Esophagus mucosa (tissue), 1 donor: ENCODE results near the gene KIRREL2. TPM values are rescaled to one million over a fixed set of nuclear protein-coding genes. Genes with fewer than 3 reads are reported as not detected.
"Not testable (repeated sequence)": the region's sequence is repeated elsewhere in the genome, so short reads cannot be mapped to it uniquely, and the experiment has no call there.

Source experiments
- ATAC-seq: fragments of 200-7000 bp; cut with Tn5 transposase; one replicate; pipeline ENCODE4 v1.9.1; 2020
- total RNA-seq: library from RNA; stranded (reverse); gene quantifications from one replicate; pipeline ENCODE4 v1.2.4, GENCODE V29; 2023
- donor health status: DM: yes; HTN: yes; CAD: no.

The KIRREL2 gene
- total RNA-seq, 1 donor from 2014 or later = 0.24 TPM

DNA sequence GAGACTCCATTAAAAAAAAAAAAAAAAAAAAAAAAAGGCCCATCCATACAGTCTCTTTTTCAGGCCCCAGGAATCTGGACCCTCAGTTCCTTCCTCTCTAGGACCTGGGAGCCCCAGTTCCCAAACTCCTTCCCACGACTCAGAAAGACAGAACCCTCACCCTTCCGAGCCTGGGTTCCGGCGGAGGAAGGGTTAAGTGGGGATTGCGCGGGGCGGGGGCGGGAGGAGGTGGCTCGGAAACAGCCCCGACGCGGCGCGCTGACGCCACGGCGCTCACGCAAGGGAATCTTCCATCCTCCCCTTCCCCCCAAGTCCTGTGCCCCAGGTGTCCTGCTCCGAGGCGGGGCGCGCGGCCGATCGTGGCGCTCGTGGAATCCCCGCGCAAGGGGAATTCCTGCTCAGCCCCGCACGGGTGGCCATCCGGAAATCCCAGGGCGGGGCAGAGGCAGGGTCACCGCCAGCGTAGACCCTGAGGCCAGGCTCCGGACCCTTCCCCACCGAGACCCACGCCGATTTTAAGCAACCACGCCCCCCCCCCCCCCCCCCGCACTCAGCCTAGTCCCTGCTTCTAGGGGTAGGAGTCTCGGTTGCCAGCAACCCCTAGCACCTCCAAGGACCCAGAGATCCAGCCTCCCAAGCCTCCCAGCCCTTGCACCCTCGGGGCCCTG, 43.0 kb downstream of the KIRREL2 start:
- ATAC-seq = peak; percentile 83

DNA sequence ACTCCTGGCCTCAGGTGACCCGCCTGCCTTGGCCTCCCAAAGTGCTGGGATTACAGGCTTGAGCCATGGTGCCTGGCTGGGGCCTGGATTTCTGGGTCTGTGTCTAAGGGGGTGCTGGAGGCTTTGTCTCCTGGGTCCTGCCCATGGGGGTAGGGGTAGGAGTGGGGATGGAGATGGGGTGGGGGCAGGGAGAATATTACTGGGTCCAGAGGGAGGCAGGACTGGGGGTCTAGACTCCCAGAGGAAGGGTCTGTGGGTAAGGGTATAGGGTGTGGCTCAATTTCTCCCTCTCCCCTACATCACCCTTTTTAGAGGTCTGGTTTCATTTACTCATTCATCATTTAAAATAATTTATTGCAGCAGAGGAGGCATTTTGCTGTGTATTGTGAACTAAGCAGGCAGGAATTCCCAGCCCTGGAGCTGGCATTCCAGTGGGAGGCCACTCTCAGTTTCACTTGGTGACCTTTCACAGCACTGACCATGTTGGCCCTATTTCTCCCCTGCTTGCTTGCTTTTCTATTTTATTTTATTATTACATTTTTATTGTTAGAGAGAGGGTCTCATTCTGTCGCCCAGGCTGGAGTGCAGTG, 44.4 kb downstream of the KIRREL2 start:
- no peak for ATAC-seq

DNA sequence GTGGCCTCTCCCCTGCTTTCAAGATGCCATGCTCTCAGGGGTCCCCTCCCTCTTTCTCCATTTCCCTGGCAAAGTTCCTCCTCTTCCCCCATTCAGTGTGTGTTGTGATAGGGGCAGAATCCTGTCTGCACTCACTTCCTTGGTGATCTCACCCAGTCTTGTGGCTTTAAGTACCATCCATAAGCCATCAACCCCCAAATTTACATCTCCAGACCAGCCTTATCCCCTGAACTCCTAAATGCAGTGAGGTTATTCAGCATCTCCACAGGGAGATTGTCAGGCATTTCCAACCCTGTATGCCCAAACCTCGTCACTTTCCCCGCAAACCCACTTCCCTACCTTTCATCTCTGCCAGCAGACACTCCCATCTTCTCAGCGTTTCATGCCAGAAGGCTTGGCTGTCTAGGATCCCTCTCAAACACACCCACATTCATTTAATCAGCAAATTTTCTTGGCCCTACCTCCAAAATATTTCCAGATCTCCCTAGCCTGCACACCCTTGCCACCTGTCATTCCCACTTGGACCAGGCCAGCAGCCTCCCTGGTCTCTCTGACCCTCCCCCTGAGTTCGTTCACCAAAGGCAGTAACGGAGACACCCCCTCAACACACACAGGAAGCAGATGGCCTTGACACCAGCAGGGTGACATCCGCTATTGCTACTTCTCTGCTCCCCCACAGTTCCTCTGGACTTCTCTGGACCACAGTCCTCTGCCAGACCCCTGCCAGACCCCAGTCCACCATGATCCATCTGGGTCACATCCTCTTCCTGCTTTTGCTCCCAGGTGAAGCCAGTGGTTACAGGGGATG, 45.3 kb downstream of the KIRREL2 start, which contains the start of gene HCST:
Gene HCST (plus strand): TSS at position 676 of the 808 bp plus-strand sequence. CDS start 65 bp downstream, at position 741.
- ATAC-seq = no peak

DNA sequence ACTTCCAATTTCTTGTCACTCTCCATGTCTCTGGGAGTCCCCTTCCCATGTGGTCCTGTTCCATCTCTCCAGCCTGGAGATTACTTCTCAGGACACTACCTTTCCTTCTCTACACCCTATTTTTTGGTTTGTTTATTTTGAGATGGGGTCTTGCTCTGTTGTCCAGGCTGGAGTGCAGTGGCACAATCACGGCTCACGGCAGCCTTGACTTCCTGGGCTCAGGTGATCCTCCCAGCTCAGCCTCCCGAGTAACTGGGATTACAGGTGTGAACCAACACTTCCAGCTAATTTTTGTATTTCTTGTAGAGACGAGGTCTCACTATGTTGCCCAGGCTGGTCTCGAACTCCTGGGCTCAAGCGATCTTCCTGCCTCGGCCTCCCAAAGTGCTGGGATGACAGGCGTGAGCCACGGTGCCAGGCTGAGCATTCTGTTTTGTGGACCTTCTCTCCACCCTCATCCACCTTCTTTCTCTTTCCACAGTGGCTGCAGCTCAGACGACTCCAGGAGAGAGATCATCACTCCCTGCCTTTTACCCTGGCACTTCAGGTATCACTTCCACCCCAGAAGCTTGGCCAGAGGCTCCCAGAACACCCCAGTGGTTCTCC, 46.3 kb downstream of the KIRREL2 start:
- no peak for ATAC-seq

DNA sequence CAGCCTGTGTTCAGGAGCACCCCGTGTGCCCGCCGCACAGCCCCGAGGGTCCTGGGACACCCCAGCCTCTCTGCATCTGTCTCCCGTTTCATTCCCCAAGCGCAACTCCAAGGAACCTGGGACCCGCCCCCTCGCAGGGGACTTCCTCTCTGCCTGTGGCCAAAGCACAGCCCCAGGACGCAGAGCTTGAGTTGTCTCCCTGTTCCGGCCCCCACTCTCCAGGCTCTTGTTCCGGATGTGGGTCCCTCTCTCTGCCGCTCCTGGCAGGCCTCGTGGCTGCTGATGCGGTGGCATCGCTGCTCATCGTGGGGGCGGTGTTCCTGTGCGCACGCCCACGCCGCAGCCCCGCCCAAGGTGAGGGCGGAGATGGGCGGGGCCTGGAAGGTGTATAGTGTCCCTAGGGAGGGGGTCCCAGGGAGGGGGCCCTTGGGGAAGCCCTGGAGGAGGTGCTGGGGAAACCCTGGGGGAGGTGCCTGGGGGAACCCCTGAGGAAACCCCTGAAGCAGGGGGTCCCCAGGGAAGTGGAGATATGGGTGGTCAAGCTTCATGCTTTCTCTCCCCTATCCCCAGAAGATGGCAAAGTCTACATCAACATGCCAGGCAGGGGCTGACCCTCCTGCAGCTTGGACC, 47.0 kb downstream of the KIRREL2 start:
- peak; percentile 36 for ATAC-seq

DNA sequence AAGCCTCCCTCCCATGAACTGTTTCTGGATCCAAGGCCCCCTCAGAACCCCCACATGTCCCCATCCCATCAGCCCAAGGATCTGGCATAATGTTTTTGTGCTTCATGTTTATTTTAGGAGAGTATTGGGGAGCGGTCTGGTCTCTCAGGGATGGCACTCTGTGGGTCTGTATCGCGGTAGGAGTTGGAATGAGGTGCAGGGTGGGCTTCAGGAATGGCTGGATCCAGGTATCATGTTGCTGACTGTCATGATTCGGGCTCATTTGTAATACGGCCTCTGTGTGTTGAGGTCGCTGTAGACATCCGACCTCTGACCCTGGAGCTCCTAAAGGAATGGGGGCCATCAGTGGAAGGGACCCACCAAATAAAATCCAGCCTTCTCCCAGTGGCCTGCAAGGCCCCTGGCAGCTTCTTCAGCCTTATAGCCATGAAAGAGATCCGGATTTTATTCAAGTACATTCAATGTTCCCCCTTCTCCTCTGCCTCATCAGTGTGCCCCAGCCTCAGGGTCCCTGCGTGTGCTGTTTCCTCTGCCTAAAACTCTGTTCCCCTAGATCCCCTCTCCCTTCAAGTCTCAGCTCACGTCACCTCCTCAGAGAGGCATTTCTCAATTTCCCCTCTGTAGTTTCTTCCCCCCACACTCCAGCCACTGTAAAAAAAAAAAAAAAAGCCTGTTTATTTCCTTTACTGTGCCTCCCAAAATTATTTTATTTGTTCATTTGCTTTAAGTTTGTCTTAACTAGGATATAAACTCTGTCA, 47.8 kb downstream of the KIRREL2 start:
- ATAC-seq = no peak

DNA sequence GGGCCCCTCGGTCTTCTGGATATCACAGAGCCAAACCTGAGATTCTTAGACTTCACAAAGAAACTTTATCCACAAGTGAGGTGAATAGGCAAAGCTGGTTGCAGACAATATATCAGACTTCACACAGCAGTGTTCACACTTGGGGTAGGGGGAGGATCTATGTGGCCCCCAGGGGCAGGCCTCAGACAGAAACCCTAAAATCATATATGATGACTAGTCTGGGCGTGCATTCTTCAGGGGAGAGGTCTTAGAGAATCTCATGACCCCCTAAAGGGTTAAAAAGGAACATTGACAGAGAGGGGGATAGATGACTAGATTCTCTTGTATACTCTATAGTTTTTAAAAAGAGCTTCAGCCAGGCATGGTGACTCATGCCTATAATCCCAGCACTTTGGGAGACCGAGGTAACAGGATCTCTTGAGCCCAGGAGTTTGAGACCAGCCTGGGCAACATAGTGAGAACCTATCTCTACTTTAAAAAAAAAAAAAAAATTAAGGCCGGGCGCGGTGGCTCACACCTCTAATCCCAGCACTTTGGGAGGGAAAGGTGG, 48.5 kb downstream of the KIRREL2 start:
- no peak for ATAC-seq

DNA sequence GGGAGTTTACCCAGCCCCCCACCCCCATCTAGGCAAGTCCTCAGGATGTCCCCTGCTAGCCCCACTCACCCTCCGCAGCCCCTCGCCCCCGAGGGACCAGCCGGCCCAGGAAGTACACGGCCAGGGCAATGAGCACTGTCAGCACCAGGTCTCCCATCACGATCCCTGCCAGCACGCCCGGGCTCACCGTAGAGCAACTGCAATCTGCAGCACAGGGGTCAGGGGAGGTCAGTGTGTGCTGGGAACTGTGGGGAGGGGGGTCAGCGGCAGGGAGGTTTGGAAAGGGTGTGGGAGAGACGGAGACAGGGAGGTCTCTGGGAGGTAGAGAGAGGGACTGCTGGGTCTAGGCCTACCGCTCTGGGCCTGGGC, 50.6 kb downstream of the KIRREL2 start:
- ATAC-seq = no peak

DNA sequence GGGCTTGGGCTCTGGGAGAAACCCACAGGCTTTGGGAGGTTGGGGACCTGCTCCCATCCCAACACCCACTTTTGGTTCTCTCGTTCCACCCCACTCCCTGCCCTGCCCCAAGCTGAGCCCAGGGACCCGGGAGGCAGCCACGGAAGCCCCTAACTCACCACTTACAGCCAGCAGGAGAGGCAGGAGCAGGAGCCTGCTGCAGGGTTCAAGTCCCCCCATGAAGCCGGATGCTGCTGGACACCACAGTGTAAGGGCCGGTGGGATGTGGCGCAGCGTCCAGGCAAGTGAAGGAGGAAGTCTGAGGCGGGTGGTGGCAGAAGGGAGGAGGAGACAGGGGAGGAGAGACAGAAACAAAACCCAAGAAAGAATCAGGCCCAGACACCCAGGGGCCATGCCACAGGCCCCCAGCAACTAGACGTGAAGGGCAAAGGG, 51.3 kb downstream of the KIRREL2 start, which contains the start of gene TYROBP:
Gene TYROBP (minus strand): TSS at position 286 of the 432 bp plus-strand sequence. CDS start 67 bp downstream, at position 219.
- ATAC-seq = no peak

DNA sequence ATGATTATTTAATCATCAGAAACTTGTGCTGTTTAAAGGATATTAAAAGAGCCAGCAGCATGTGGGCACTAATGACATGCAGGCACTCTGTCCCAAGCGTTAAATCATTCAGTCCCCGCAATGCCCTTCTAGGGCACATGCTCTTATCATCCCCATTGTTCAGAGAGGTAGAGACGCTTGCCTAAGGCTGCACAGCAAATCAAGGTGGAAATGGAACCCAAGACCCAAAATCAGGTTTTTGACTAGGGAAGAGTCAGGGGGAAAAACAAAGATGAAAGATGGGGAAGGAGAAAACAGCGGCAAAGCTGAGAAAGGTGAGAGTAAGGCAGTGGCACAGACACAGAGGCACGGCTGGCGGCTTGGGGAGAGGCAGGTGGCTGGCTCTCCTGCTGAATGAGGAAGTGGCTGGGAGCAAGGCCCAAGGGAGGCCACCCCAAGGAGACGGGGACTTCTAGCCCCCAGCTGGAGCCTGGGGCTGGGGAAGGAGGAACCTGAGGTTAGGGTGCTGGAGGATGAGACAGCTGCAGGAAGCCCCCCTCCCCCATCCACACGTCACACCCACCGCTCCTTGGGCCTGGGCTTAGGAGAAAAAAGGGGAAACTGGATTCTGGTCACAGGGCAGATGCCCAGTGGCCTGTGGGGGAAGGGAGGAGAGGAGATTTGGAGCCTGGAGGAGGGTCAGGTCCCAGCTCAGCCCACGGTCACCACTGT, 52.4 kb downstream of the KIRREL2 start:
- ATAC-seq = peak; percentile 54

DNA sequence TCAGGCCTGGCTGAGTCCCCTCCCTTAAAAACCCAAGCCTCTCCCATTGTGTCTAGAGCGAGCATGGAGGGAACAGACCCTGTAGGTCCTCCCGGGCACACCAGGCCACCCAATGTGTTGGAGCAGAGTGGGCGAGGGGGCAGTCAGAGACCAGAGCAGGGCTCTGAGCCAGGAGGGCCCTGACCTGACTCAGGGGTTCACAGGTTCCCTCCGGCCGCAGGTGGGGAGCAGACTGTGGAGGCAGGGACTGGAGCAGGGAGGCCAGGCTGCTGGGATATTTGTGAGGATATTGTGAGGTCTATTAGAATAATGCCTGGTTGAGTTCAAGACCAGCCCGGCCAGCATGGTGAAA, 52.9 kb downstream of the KIRREL2 start:
- ATAC-seq = no peak

DNA sequence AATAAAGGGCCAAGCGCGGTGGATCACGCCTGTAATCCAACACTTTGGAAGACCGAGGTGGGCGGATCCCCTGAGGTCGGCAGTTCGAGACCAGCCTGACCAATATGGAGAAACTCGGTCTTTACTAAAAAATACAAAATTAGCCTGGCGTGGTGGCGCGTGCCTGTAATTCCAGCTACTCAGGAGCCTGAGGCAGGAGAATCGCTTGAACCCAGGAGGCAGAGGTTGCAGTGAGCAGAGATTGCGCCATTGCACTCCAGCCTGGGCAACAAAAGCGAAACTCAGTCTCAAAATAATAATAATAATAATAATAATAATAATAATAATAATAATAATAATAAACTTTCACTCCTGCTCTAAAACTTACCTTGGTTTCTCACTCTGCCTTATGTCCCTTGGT, 53.6 kb downstream of the KIRREL2 start:
- ATAC-seq = not testable (repeated sequence)

DNA sequence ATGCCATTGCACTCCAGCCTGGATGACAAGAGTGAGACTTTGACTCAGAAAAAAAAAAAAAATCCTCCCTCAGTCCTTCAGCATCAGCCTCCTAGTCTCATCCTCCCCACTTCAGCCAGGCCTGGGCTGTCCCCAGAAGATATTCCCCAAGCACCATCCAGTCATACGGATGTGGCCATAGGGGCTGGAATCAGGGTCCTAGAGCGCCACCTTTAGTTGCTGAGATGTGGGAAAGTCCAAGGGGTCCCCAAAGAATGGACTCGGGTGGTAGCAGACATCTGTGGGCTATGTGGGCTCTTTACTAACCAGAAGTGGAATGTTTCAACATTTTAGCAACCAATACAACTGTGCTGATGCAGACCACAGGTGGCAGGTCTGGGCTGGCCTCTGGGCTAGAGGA, 54.5 kb downstream of the KIRREL2 start:
- ATAC-seq = no peak

DNA sequence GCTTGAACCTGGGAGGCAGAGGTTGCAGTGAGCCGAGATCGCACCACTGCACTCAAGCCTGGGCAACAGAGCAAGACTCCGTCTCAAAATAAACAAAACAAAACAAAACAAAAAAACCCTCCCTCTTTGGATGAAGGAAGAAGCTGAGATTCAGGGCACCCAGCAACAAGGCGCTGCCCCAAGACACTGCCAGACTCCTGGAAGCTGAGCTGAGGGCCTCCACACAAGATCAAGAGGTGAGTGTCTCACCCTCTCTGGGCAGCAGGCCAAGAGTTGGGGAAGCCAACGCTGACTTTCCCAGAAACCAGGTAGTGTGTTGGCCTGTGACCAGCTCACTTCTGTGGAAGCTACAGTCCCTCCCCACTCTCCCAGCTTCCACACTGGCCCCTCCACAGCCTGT, 55.1 kb downstream of the KIRREL2 start:
- peak; percentile 63 for ATAC-seq

DNA sequence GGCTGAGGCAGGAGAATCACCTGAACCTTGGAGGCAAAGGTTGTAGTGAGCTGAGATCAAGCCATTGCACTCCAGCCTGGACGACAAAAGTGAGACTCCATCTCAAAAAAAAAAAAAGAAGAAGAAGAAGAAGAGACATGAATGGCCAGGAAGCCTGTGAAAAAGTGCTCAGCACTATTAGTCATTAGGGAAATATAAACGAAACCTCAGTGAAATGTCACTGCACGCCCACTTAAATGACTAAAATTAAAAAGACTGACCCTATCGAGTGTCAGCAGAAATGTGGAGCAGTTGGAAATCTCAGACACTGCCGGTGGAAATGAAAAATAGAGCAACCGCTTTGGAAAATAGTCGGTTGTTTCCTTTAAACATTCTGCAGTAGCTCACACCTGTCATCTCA, 56.9 kb downstream of the KIRREL2 start:
- no peak for ATAC-seq

DNA sequence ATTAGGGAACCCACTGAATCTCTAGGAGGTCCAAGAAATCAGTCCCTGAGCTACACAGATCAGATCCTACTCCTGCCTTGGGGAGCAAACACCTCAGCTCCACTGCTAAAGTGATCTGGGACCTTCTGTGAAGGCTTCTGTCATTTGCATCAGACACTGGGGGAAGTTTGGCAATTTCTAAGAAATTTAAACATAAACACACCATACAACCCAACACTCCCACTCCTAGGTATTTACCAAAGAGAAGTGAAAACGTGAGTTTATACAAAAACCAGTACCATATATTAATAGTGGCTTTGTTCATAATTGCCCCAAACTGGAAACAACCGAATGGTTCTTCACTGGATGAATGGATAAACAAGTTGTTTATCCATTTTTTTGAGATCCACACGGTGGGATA, 58.7 kb downstream of the KIRREL2 start:
- ATAC-seq = no peak
